GM23338 (cell line): ENCODE data around the gene RASAL3. TPM values are rescaled to one million over a fixed set of nuclear protein-coding genes. Genes with fewer than 3 reads are reported as not detected.

ENCODE experiments used
- ATAC-seq: fragments of 200-7000 bp; cut with Tn5 transposase; 3 replicates; pipeline ENCODE4 v1.9.1; 2020
- DNase-seq: peaks from one replicate; pipeline ENCODE4 v3.0.0-alpha.2; 2015; ENCODE audit warnings: low spot score
- H2AFZ ChIP-seq: fragments of 200-600 bp; sonication (generic); 2 replicates; pipeline ENCODE4 v1.8.0; 2016; ENCODE audit warnings: antibody characterized with exemption, mild to moderate bottlenecking, moderate library complexity
- H3F3A ChIP-seq: fragments of 200-600 bp; sonication (generic); replicated peaks from 2 replicates; pipeline ENCODE4 v1.8.0; 2017; ENCODE audit warnings: antibody characterized with exemption, mixed run types, low read depth
- H3K27ac ChIP-seq: fragments of 200-600 bp; sonication (generic); 2 replicates; pipeline ENCODE4 v1.6.1; 2016; ENCODE audit warnings: low read depth
- H3K27me3 ChIP-seq: fragments of 200-600 bp; sonication (generic); 2 replicates; pipeline ENCODE4 v1.8.0; 2016; ENCODE audit warnings: mild to moderate bottlenecking, mixed run types, moderate library complexity; ENCODE audit not compliant: insufficient read depth
- H3K36me3 ChIP-seq: fragments of 200-600 bp; sonication (generic); 2 replicates; pipeline ENCODE4 v1.8.0; 2016; ENCODE audit warnings: mild to moderate bottlenecking; ENCODE audit not compliant: insufficient read depth
- H3K4me1 ChIP-seq: fragments of 200-600 bp; sonication (generic); 2 replicates; pipeline ENCODE4 v1.8.0; 2016; ENCODE audit warnings: mild to moderate bottlenecking, moderate library complexity; ENCODE audit not compliant: insufficient read depth
- H3K4me2 ChIP-seq: fragments of 200-600 bp; sonication (generic); 2 replicates; pipeline ENCODE4 v1.7.1; 2017; ENCODE audit warnings: mixed run types
- H3K4me3 ChIP-seq: fragments of 200-600 bp; sonication (generic); 2 replicates; pipeline ENCODE4 v1.6.1; 2016; ENCODE audit warnings: mixed run types
- H3K79me2 ChIP-seq: fragments of 200-600 bp; sonication (generic); replicated peaks from 2 replicates; pipeline ENCODE4 v1.8.0; 2017; ENCODE audit warnings: mild to moderate bottlenecking; ENCODE audit not compliant: insufficient read depth
- H3K9me2 ChIP-seq: fragments of 200-600 bp; sonication (generic); 2 replicates; pipeline ENCODE4 v1.8.0; 2017; ENCODE audit not compliant: insufficient read depth
- H4K20me1 ChIP-seq: fragments of 200-600 bp; sonication (generic); replicated peaks from 2 replicates; pipeline ENCODE4 v1.8.0; 2017; ENCODE audit warnings: mild to moderate bottlenecking; ENCODE audit not compliant: insufficient read depth
- H3K27ac Mint-ChIP-seq: 2 replicates; pipeline ENCODE4 v1.8.0; 2020; ENCODE audit warnings: inconsistent platforms, mild to moderate bottlenecking, moderate library complexity, mixed read lengths
- H3K27me3 Mint-ChIP-seq: 3 replicates; pipeline ENCODE4 v1.8.0; 2022; ENCODE audit warnings: low read depth, mild to moderate bottlenecking, moderate library complexity, mixed read lengths, inconsistent platforms; ENCODE audit not compliant: insufficient read depth, poor library complexity
- H3K36me3 Mint-ChIP-seq: 3 replicates; pipeline ENCODE4 v1.8.0; 2021; ENCODE audit warnings: low read depth, mild to moderate bottlenecking, inconsistent platforms, moderate library complexity, mixed read lengths
- H3K4me1 Mint-ChIP-seq: 3 replicates; pipeline ENCODE4 v1.8.0; 2020; ENCODE audit warnings: mild to moderate bottlenecking, inconsistent platforms, mixed read lengths
- H3K4me3 Mint-ChIP-seq: 3 replicates; pipeline ENCODE4 v1.8.0; 2021; ENCODE audit warnings: moderate library complexity, mild to moderate bottlenecking, inconsistent platforms, mixed read lengths
- H3K9me3 Mint-ChIP-seq: 3 replicates; pipeline ENCODE4 v1.8.0; 2020; ENCODE audit warnings: moderate library complexity, mild to moderate bottlenecking, inconsistent platforms, mixed read lengths
- CREB1 ChIP-seq: fragments of 250-450 bp; sonication (Bioruptor Pico); IDR thresholded peaks from 2 replicates; pipeline ENCODE4 v1.5.0; 2020; ENCODE audit warnings: low read depth, mild to moderate bottlenecking, moderate library complexity
- ETS1 ChIP-seq: IDR thresholded peaks from 2 replicates; pipeline ENCODE4 v1.6.1; 2016; ENCODE audit warnings: antibody characterized with exemption
- EZH2 ChIP-seq: fragments of 200-600 bp; sonication (generic); IDR thresholded peaks from one replicate; pipeline ENCODE4 v1.8.0; 2017; ENCODE audit warnings: antibody characterized with exemption, mild to moderate bottlenecking, low read depth; ENCODE audit not compliant: unreplicated experiment
- EZH2phosphoT487 ChIP-seq: fragments of 200-600 bp; sonication (generic); IDR thresholded peaks from one replicate; pipeline ENCODE4 v1.8.1; 2018; ENCODE audit warnings: antibody characterized with exemption; ENCODE audit not compliant: unreplicated experiment
- JUNB ChIP-seq: IDR thresholded peaks from one replicate; pipeline ENCODE4 v1.6.1; 2016; ENCODE audit warnings: antibody characterized with exemption; ENCODE audit not compliant: unreplicated experiment
- NANOG ChIP-seq: IDR thresholded peaks from 2 replicates; pipeline ENCODE4 v1.6.1; 2016; ENCODE audit warnings: antibody characterized with exemption, borderline replicate concordance
- POLR2AphosphoS5 ChIP-seq: IDR thresholded peaks from 2 replicates; pipeline ENCODE4 v1.6.1; 2016; ENCODE audit warnings: antibody characterized with exemption, low read depth
- REST ChIP-seq: IDR thresholded peaks from one replicate; pipeline ENCODE4 v1.6.1; 2018; ENCODE audit warnings: antibody characterized with exemption; ENCODE audit not compliant: unreplicated experiment
- STAT1 ChIP-seq: IDR thresholded peaks from one replicate; pipeline ENCODE4 v1.6.1; 2016; ENCODE audit warnings: antibody characterized with exemption; ENCODE audit not compliant: unreplicated experiment
- ZNF331 ChIP-seq: fragments of 250-450 bp; sonication (Bioruptor Pico); IDR thresholded peaks from 2 replicates; pipeline ENCODE4 v1.5.0; 2020; ENCODE audit warnings: low read depth, mild to moderate bottlenecking, moderate library complexity
- polyA plus RNA-seq: library from polyadenylated mRNA; unstranded; fragments of >200 nt; fragmentation: Nextera tagmentation; extraction: Ambion mirVana; gene quantifications from 2 replicates; pipeline ENCODE4 v1.2.1, GENCODE V29; 2016
- total RNA-seq: library from RNA; depleted of rRNA; stranded (reverse); fragments of >200 nt; shearing (Covaris generic); gene quantifications from 2 replicates; pipeline ENCODE4 v1.2.3, GENCODE V29; 2014

Gene RASAL3
- total and polyA plus RNA-seq, 2 experiments from 2014 or later: 1.8 to 1.9 TPM

GRCh38 chr19:15498156-15498858 is 34.0 kb upstream of the RASAL3 start (continued):
- TF ChIP-seq EZH2 (no peak), STAT1 (no peak)

GRCh38 chr19:15495151-15495550 is 30.8 kb upstream of the RASAL3 start:
- TF ChIP-seq ZNF331 (CRISPR knock-in tag) (no peak), NANOG (no peak), REST (no peak), EZH2phosphoT487 (no peak), JUNB (no peak), ETS1 (no peak), POLR2AphosphoS5 (no peak), CREB1 (CRISPR knock-in tag) (no peak), STAT1 (no peak)
- Histone ChIP-seq H4K20me1 (no peaks in the 10 kb centered on the region), H3K4me2 (no peak overlapping the region), H3K4me1 (no peaks in the 10 kb centered on the region), H3K79me2 (no peaks in the 10 kb centered on the region), H3K9me2 (no peaks in the 10 kb centered on the region), H2AFZ (no peak overlapping the region), H3K4me3 (no peak overlapping the region), H3F3A (no peaks in the 10 kb centered on the region), H3K36me3 (no peaks in the 10 kb centered on the region), H3K27ac (no peak overlapping the region), H3K27me3 (no peaks in the 10 kb centered on the region)
- Mint-ChIP-seq H3K36me3 (peaks cover 24% of the 10 kb centered on the region), H3K9me3 (peaks cover 59% of the 10 kb centered on the region), H3K27me3 (no peaks in the 10 kb centered on the region), H3K4me1 (no peaks in the 10 kb centered on the region), H3K27ac (no peak overlapping the region), H3K4me3 (no peak overlapping the region)
- ATAC-seq: no peak
- DNase-seq: no peak
